Measurements from ENCODE around the gene GUK1.

The GUK1 gene

GRCh38 chr1:228152097-228152917 lies 12.2 kb downstream of the GUK1 start:
- DNase-seq = no peak

- no peak for DNase-seq
Observed at GRCh38 chr1:228152918-228153258, 12.8 kb downstream of the GUK1 start.

GRCh38 chr1:228154021-228154669 lies 14.1 kb downstream of the GUK1 start:
- no peak for DNase-seq

- no peak for DNase-seq
Observed at GRCh38 chr1:228154670-228155571, 14.8 kb downstream of the GUK1 start.

GRCh38 chr1:228155596-228156514 lies 15.8 kb downstream of the GUK1 start:
- DNase-seq = no peak

- DNase-seq = no peak
Observed at GRCh38 chr1:228156515-228156881, 16.4 kb downstream of the GUK1 start.

GRCh38 chr1:228156941-228157728 lies 17.1 kb downstream of the GUK1 start:
- DNase-seq = no peak

- DNase-seq = no peak
Observed at GRCh38 chr1:228157729-228158126, 17.6 kb downstream of the GUK1 start.

- DNase-seq = no peak
Observed at GRCh38 chr1:228158151-228159007, 18.3 kb downstream of the GUK1 start.

- no peak for DNase-seq
Observed at GRCh38 chr1:228159008-228159665, 19.1 kb downstream of the GUK1 start.

- DNase-seq = no peak
Observed at GRCh38 chr1:228160201-228160761, 20.2 kb downstream of the GUK1 start.

- no peak for DNase-seq
Observed at GRCh38 chr1:228161362-228161761, 21.3 kb downstream of the GUK1 start.

GRCh38 chr1:228161866-228162265 lies 21.8 kb downstream of the GUK1 start:
- DNase-seq = no peak

- DNase-seq = no peak
Observed at GRCh38 chr1:228162286-228163006, 22.4 kb downstream of the GUK1 start.

GRCh38 chr1:228163007-228163753 lies 23.1 kb downstream of the GUK1 start:
- DNase-seq = no peak

- no peak for DNase-seq
Observed at GRCh38 chr1:228163776-228164519, 23.9 kb downstream of the GUK1 start.

- DNase-seq = no peak
Observed at GRCh38 chr1:228164561-228165371, 24.7 kb downstream of the GUK1 start.
